ENCODE results near the gene SEMA3B.

DNA sequence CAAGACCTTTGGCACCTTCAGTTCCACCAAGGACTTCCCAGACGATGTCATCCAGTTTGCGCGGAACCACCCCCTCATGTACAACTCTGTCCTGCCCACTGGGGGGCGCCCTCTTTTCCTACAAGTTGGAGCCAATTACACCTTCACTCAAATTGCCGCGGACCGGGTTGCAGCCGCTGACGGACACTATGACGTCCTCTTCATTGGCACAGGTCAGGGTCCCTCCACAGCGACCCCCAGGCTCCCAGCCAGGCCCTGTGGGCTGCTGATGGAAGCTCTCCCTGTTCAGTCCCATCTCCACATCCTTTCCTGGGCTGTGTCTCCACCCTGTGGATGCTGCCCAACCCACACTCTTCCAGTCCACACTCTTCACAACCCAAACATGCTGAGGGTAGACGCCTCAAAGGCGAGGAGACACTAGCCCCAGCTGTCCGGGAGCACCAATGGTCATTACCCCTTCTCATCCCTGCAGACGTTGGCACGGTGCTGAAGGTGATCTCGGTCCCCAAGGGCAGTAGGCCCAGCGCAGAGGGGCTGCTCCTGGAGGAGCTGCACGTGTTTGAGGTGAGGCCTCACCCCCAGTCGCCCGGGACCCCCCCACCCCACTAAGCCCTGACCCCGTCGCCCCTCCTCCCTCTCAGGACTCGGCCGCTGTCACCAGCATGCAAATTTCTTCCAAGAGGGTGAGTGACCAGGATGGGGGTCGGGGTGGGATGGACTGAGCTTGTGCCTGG, 5.6 kb downstream of the SEMA3B start:
- TF ChIP-seq POLR2A (IDR thresholded peaks at IDR 0.05; ENCODE audit: low read depth, low read length) (no peak), POLR2AphosphoS5 (IDR thresholded peaks at IDR 0.05; ENCODE audit: low read depth, low read length) (no peak)

All from GM12892 (cell line).